Stimulated activated CD8-positive, alpha-beta memory T cell treated with anti-CD3 and anti-CD28 coated beads, Interleukin-15, amount 100 ng/mL, for 4 hours (primary cell): ENCODE data around the gene SMNDC1.

Experiments
- DNase-seq, 2 donors: peaks; one replicate each; pipeline ENCODE4 v3.0.0-alpha.2; 2020; ENCODE audit warnings: low read depth in 2 of 2

SMNDC1 gene

GRCh38 chr10:110327262-110327914 lies 22.7 kb upstream of the SMNDC1 start:
- no peak for DNase-seq

- DNase-seq = no peak
Measured at GRCh38 chr10:110326351-110327032, 21.8 kb upstream of the SMNDC1 start.

- no peak for DNase-seq
Measured at GRCh38 chr10:110324805-110325280, 20.1 kb upstream of the SMNDC1 start.

DNA sequence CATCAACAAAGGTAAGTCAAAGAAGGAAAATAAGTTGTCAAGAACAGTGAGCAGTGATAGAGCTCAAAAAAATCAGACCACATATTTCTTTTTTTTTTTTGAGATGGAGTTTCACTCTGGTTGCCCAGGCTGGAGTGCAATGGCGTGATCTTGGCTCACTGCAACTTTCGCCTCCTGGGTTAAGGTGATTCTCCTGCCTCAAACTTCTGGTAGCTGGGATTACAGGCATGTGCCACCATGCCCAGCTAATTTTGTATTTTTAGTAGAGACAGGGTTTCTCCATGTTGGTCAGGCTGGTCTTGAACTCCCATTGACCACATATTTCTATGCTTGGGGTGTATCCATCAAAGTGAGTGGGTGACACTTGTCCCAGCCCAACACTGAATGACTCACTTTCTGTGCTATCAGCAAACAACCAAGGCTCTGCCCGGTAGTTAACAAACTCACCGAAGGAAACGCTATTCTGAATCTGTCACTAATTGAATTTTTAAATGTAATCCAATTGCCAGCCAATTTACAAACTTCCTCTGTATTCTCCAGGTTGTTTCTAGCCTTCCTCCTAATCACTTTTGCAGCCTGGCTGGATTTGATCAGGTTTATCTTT lies 19.6 kb upstream of the SMNDC1 start:
- DNase-seq = no peak

- DNase-seq = no peak
Measured at GRCh38 chr10:110323503-110323902, 18.8 kb upstream of the SMNDC1 start.

DNA sequence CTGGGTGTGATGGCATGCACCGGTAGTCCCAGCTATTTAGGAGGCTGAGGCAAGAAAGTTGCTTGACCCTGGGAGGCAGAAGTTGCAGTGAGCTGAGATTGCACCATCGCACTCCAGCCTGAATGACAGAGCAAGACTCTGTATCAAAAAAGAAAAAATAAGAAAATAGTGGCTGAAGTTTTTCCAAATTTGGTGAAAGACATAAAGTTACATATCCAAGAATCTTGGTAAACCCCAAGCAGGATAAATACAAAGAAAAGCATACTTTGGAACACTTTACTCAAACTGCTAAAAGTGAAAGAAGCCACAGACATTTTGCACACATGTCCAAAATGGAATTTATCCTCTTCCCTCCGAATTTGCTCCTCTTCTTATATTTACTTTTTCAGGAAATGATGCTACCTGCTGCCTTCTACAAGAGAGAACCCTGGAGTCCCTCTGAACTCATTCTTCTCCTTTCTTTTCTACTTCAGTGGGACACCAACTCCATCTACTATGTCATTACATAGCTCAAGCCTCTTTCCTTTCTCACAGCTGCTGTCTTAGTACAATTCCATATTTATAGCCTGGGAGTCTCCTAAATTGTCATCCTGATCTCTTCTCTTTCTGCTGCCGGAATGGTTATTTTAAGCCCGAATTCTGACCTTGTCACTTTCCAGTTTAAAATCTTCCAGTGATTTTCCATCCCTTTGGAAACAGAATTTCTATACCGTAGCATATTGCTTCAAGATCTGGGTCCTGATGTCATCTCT lies 17.3 kb upstream of the SMNDC1 start:
- no peak for DNase-seq

DNA sequence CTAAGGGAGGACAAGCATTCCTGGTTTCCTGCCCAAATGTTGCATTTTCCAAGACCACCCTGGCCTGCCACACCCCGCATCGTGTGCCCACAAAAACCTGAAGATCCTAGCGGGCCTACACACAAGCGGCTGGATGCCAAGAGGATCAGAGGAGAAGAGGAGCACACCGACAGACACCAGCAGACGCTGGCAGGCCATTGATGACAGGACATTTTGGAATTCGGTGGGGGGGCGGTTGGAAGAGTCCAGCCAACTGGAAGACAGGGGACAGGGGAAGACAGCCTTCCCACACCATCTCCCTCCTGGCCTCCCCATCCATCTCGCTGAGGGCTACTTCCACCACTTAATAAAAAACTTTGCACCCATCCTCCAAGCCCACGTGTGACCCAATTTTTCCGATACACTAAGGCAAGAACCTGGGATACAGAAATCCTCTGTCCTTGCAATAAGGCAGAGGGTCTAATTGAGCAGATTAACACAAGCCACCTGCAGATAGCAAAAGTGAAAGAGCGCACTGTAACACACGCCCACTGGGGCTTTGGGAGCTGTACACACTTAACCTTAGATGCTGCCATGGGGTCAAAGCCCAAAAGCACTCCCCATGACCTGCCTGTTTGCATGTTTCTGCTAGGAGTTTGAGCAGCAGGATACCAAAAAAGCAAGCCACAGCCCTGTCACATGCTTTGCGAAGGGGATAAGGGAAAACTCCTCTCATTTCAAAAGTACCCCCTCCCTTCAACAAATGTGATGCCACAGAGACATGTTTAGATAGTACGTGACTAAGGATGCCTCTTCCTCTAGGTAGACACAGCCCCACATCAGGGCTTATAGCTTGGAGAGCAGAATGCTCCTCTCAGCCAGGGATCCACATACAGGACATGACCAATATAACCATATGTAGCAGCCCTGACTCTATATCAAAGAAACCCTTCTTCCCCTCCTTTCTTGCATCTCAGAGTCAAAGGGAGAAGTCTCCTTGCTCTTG lies 13.4 kb upstream of the SMNDC1 start:
- no peak for DNase-seq

- DNase-seq = no peak
Measured at GRCh38 chr10:110313674-110314073, 9.0 kb upstream of the SMNDC1 start.

GRCh38 chr10:110312206-110312605 lies 7.5 kb upstream of the SMNDC1 start:
- DNase-seq = no peak

DNA sequence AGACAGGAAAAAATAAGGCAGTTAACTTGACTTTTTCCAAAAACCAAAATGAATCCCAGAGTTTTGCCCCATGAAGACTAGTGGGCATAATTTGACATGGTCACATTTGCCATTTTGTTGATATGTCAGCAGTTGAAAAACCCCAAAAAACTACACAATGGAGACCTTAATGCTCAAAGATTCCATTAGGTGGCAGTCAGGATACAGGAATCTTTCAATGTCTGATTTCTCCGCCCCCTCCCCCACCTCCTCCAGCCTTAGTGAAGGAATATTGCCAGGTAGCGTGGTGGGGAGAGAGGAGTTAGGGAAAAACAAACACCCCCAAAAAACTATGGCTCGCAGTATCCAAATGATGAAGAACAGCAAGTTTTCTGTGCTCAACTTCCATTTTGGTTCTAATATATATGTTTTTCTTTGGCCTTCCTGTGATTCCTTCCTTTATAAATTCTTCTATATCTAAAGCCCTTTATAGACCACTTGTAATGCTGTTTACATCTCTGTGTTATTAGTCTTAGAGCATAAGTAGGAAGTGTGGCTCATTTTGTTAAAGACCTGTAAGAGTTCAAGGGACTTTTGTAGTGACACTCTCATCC lies 6.7 kb upstream of the SMNDC1 start:
- DNase-seq = no peak

DNA sequence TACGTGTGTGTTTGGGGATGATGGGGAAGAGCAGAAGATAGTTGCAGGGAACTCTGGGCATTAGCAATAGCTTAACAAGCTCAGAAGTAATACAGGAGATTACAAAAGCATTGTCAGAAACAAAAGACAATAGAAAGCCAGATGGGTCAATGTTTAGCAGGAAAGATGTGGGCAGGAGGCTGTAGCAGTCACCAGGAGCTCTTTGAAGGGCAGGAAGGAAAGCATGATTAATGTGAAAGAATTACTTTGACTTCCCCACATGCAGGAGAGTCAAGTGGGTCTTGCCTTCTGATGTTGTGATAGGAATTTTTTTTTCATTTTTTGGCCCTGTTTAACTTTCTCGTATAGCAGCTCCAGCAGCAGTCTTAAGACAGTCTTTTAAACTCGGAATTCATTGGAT lies 6.0 kb upstream of the SMNDC1 start:
- no peak for DNase-seq

DNA sequence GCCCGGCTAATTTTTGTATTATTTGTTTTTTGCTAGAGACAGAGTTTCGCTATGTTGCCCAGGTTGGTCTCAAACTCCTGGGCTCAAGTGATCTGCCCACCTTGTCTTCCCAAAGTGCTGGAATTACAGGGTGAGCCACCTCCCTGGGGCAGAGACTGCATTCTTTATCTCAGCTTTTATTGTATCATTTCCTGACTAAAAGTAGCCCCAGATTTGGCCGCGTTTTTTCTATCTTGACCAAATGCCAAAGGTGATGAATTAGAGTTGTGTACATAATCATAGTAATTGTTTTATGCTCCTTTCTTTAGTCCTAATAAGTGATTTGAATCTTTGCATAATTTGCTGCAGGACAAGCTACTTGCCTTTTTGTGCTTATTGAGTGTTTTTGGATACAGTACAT lies 3.1 kb upstream of the SMNDC1 start:
- DNase-seq = no peak

DNA sequence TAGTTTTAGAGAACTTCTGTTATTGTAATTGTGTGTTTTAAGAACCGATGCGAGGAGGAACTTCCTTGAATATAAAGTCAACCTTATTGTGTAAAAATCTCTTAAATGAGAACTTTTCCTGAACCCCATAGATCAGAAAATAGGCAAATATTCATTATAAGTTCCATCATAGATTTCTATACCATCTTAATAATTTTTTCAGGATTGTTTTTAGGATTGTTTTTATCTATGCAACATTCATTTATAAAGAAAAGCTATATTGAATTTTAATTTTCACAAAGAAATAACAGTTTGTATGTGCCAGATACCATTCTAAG lies 1.7 kb upstream of the SMNDC1 start:
- DNase-seq = no peak

GRCh38 chr10:110305767-110306451 lies 1.2 kb upstream of the SMNDC1 start:
- peak in 1 of 2 donors; percentile 42 for DNase-seq

GRCh38 chr10:110304394-110304779 lies 333 bp downstream of the SMNDC1 start:
- DNase-seq = no peak

- no peak for DNase-seq
Measured at GRCh38 chr10:110303681-110304080, 1.0 kb downstream of the SMNDC1 start.

DNA sequence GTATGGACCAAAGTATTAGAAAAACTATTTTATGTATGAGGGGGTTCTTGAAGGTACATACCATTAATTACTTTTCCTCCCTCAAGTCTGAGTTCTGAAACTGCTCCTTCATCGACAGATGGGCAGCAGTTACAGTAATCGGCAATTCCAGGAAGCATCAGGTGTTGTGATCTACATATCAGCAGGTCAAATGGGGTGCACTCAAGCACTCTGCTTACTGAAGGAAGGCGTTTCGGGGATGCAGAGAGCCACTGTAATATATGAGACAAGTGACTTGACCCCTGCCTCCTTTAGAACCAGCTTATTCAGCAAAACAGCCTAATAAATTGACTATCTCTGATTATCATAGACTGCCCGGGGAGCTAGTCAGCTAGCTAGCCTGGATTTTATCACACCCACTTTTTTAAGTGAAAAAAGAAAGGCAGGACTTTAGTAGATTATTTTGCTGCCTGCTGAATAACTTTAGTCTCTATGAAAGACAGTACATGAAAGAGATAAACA lies 4.2 kb downstream of the SMNDC1 start:
- DNase-seq = no peak

DNA sequence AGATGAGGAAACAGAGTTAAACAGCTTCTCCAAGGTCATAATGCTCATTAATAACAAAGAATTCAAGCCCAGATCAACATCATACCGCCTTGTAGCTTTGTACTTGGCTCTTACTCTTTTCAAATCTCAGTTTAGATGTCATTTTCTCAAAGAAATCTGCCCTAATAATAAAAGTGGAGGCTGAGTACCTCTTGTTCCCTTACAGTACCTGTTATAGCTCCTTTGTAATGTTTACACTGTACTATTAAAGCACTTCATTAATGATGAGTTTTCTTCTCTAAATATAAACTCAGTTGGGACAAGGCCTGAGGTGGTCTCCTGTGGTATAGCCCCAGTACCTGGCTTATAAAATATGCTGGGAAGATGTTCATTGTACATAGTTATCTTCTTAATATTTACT lies 7.8 kb downstream of the SMNDC1 start:
- no peak for DNase-seq

GRCh38 chr10:110286841-110287240 lies 17.9 kb downstream of the SMNDC1 start:
- DNase-seq = no peak

GRCh38 chr10:110285501-110285900 lies 19.2 kb downstream of the SMNDC1 start:
- no peak for DNase-seq
